T-helper 2 cell treated with Interferon-gamma antibody and Interleukin-4, amounts not matched to agents 100 ng/mL and 5 ng/mL, for 36 hours (primary cell): ENCODE results near the gene FARSA. TPM values are rescaled to one million over a fixed set of nuclear protein-coding genes. Genes with fewer than 3 reads are reported as not detected.
"Not testable (repeated sequence)": the region's sequence is repeated elsewhere in the genome, so short reads cannot be mapped to it uniquely, and the experiment has no call there.

Experiments used
- intact Hi-C: fragments of 100-400 bp; cut with micrococcal nuclease; formaldehyde crosslinking; loops from one replicate; pipeline ENCODE4 v1.15.1; 2023
- total RNA-seq: library from RNA; stranded (reverse); gene quantifications from 2 replicates; pipeline ENCODE4 v1.2.3, GENCODE V29; 2022

Gene FARSA
- total RNA-seq, 1 donor from 2014 or later, result 100 TPM

- intact Hi-C loops, result no loop called here
These were observed 21.1 kb upstream of the FARSA start for GRCh38 chr19:12954612-12954962.

GRCh38 chr19:12953799-12954611, 20.5 kb upstream of the FARSA start:
- intact Hi-C loops, result no loop called here

GRCh38 chr19:12953138-12953798, 19.8 kb upstream of the FARSA start:
- intact Hi-C loops, result no loop called here

- intact Hi-C loops, result no loop called here
These were observed 19.1 kb upstream of the FARSA start for GRCh38 chr19:12952488-12953137.

GRCh38 chr19:12952050-12952449, 18.5 kb upstream of the FARSA start:
- intact Hi-C loops, result not testable (repeated sequence)

GRCh38 chr19:12949363-12950283, 16.1 kb upstream of the FARSA start:
- intact Hi-C loops, result loop anchor here (10.0 kb wide), 1 partner anchor 1135 kb away; the partner anchor contains the start of gene C19orf67

- intact Hi-C loops, result loop anchor here (10.0 kb wide), 1 partner anchor 1136 kb away; the partner anchor contains the start of gene C19orf67
These were observed 15.3 kb upstream of the FARSA start for GRCh38 chr19:12948612-12949362.

GRCh38 chr19:12947702-12948611, 14.4 kb upstream of the FARSA start:
- intact Hi-C loops, result loop anchor here (10.0 kb wide), 1 partner anchor 1137 kb away; the partner anchor contains the start of gene C19orf67

GRCh38 chr19:12946731-12947496, 13.4 kb upstream of the FARSA start:
- intact Hi-C loops, result loop anchor here (10.0 kb wide), 1 partner anchor 1138 kb away; the partner anchor contains the start of gene C19orf67

- intact Hi-C loops, result loop anchor here (10.0 kb wide), 1 partner anchor 1139 kb away; the partner anchor contains the start of gene C19orf67
These were observed 12.7 kb upstream of the FARSA start for GRCh38 chr19:12946092-12946721.

GRCh38 chr19:12945479-12946091, 12.1 kb upstream of the FARSA start, which contains the start of gene RAD23A:
Gene RAD23A, plus strand, starts transcription at chr19:12945862. Its CDS starts 87 bp downstream, at chr19:12945949.
- intact Hi-C loops, result loop anchor here (1.0 to 10.0 kb wide), 3 partner anchors 20 to 1139 kb away; partner anchors contain the start of genes C19orf67 and SYCE2

GRCh38 chr19:12944104-12944674, 10.7 kb upstream of the FARSA start:
- intact Hi-C loops, result loop anchor here (10.0 kb wide), 1 partner anchor 1141 kb away; the partner anchor contains the start of gene C19orf67

- intact Hi-C loops, result loop anchor here (10.0 kb wide), 1 partner anchor 1141 kb away; the partner anchor contains the start of gene C19orf67
These were observed 10.0 kb upstream of the FARSA start for GRCh38 chr19:12943437-12944044.

- intact Hi-C loops, result loop anchor here (10.0 kb wide), 1 partner anchor 1144 kb away; the partner anchor contains the start of gene C19orf67
These were observed 7.4 kb upstream of the FARSA start for GRCh38 chr19:12940897-12941296.

- intact Hi-C loops, result loop anchor here (5.0 to 10.0 kb wide), 3 partner anchors 175 to 1145 kb away; partner anchors contain the start of genes C19orf67, IER2 and STX10
These were observed 6.5 kb upstream of the FARSA start for GRCh38 chr19:12939975-12940423.
